Body of pancreas (tissue), 4 donors: ENCODE data around the gene KCNJ10. TPM values are rescaled to one million over a fixed set of nuclear protein-coding genes. Genes with fewer than 3 reads are reported as not detected.

Source experiments
- ATAC-seq: fragments of 150-250 bp; one replicate; pipeline ENCODE4 v1.9.1; 2016
- DNase-seq, 4 donors: peaks; one replicate each; pipeline ENCODE4 v3.0.0-alpha.2; 2019
- H3K27ac ChIP-seq, 4 donors: fragments of 200-600 bp; sonication (generic); 1 replicate in 3 of 4; 2 replicates in 1 of 4; pipeline versions ENCODE4 v1.5.1 to v1.6.1; 2016 to 2019; ENCODE audit warnings: mild to moderate bottlenecking in 1 of 4, mixed read lengths in 1 of 4, moderate library complexity in 1 of 4
- H3K27me3 ChIP-seq, 2 donors: fragments of 200-600 bp; sonication (generic); one replicate each; pipeline ENCODE4 v1.6.0; 2016; ENCODE audit warnings: mild to moderate bottlenecking in 1 of 2
- H3K36me3 ChIP-seq, 2 donors: fragments of 200-600 bp; sonication (generic); replicated peaks in 1 of 2; 2 replicates each; pipeline ENCODE4 v1.5.1; 2016; ENCODE audit warnings: low read depth in 2 of 2; ENCODE audit not compliant: insufficient read depth in 1 of 2
- H3K4me1 ChIP-seq: fragments of 200-600 bp; sonication (generic); one replicate; pipeline ENCODE4 v1.6.0; 2016
- H3K4me3 ChIP-seq, 2 donors: fragments of 200-600 bp; sonication (generic); 1 replicate in 1 of 2; 2 replicates in 1 of 2; pipeline ENCODE4 v1.5.1; 2016 to 2019
- H3K9me3 ChIP-seq, 3 donors: fragments of 200-600 bp; sonication (generic); 1 replicate in 2 of 3; 2 replicates in 1 of 3; pipeline ENCODE4 v1.5.1; 2016
- CTCF ChIP-seq, 7 experiments: fragments of 450-650 bp in 4 of 7; fragments of 200-600 bp in 3 of 7; sonication (generic) in 3 of 7; IDR thresholded peaks; one replicate each; pipeline ENCODE4 v1.5.1; 2016 to 2019; ENCODE audit warnings: antibody characterized with exemption in 7 of 7
- POLR2A ChIP-seq, 3 donors: fragments of 450-650 bp; IDR thresholded peaks; one replicate each; pipeline ENCODE4 v1.6.1; 2016; ENCODE audit warnings: antibody characterized with exemption in 3 of 3, mild to moderate bottlenecking in 2 of 3
- WGBS, 2 donors: methylation state at CpG; one replicate each; pipeline ENCODE4 v1.1.5; 2017; 5-methylcytosine and 5-hydroxymethylcytosine counted together
- intact Hi-C: fragments of 100-400 bp; cut with DNase I; formaldehyde crosslinking; loops from one replicate; pipeline ENCODE4 v1.15.1; 2023
- total RNA-seq, 2 donors: library from RNA; depleted of rRNA; stranded (reverse); fragments of >200 nt; gene quantifications; one replicate each; pipeline ENCODE4 v1.1.0, GENCODE V29; 2016

KCNJ10 gene
- total RNA-seq, 2 donors from 2014 or later = not detected

GRCh38 chr1:160101037-160101716 is 31.2 kb upstream of the KCNJ10 start:
- no peaks in the 10 kb centered on the region for H3K9me3 ChIP-seq
- ATAC-seq (peak; percentile 35), DNase-seq (peak; percentile 80 to 87 (median 86))
- peaks cover 38% of the 10 kb centered on the region for H3K4me1 ChIP-seq
- WGBS, 2 donors = 19 to 20% methylated on average over 9 to 13 of the region's 13 CpGs
- no peaks in the 10 kb centered on the region for H3K36me3 ChIP-seq
- no peaks in the 10 kb centered on the region for H3K27me3 ChIP-seq
- intact Hi-C loops = loop anchor here (5.0 to 10.0 kb wide), 2 partner anchors 191 to 274 kb away; no protein-coding TSS in a partner anchor
- peak overlapping the region in 3 of 4 donors; percentile 46 to 67 (median 55) for H3K27ac ChIP-seq
- H3K4me3 ChIP-seq = no peak overlapping the region
- TF ChIP-seq POLR2A (IDR thresholded peaks at IDR 0.05) = peak in 2 of 3 donors; percentile 17 to 22
- TF ChIP-seq CTCF (IDR thresholded peaks at IDR 0.05) = peak; percentile 86 to 99 (median 89)

GRCh38 chr1:160099716-160100375 is 29.9 kb upstream of the KCNJ10 start:
- 83 to 94% methylated on average over 2 of the region's 2 CpGs for WGBS, 2 donors
- ATAC-seq (no peak), DNase-seq (no peak)
- no peaks in the 10 kb centered on the region for H3K9me3 ChIP-seq
- no peaks in the 10 kb centered on the region for H3K36me3 ChIP-seq
- H3K27me3 ChIP-seq = no peaks in the 10 kb centered on the region
- no peak for TF ChIP-seq CTCF (IDR thresholded peaks at IDR 0.05)
- TF ChIP-seq POLR2A (IDR thresholded peaks at IDR 0.05) = no peak
- H3K4me3 ChIP-seq = no peak overlapping the region
- intact Hi-C loops = loop anchor here (5.0 to 10.0 kb wide), 2 partner anchors 192 to 275 kb away; no protein-coding TSS in a partner anchor
- H3K27ac ChIP-seq = peak overlapping the region; percentile 91 to 99 (median 96)
- peaks cover 49% of the 10 kb centered on the region for H3K4me1 ChIP-seq

- Histone ChIP-seq H3K27me3 (no peaks in the 10 kb centered on the region), H3K27ac (peak overlapping the region; percentile 91 to 99 (median 96)), H3K36me3 (no peaks in the 10 kb centered on the region), H3K9me3 (no peaks in the 10 kb centered on the region), H3K4me3 (no peak overlapping the region), H3K4me1 (peaks cover 57% of the 10 kb centered on the region)
- peak; percentile 98 to 99 (median 98) for DNase-seq
- intact Hi-C loops = no loop called here
- 3 to 4% methylated on average over 6 to 17 of the region's 40 CpGs for WGBS, 2 donors
- ATAC-seq = peak; percentile 88
- TF ChIP-seq POLR2A (IDR thresholded peaks at IDR 0.05) = peak; percentile 41 to 80 (median 70)
- TF ChIP-seq CTCF (IDR thresholded peaks at IDR 0.05) = no peak
Measured at GRCh38 chr1:160098852-160099561, 29.0 kb upstream of the KCNJ10 start.

- ATAC-seq (peak; percentile 77), DNase-seq (peak; percentile 82 to 95 (median 94))
- H3K4me1 ChIP-seq = peaks cover 63% of the 10 kb centered on the region
- 0% methylated on average over 8 to 59 of the region's 64 CpGs for WGBS, 2 donors
- H3K27me3 ChIP-seq = no peaks in the 10 kb centered on the region
- H3K9me3 ChIP-seq = no peaks in the 10 kb centered on the region
- H3K27ac ChIP-seq = peak within 1 kb of the TSS; percentile 91 to 99 (median 96)
- no peaks in the 10 kb centered on the region for H3K36me3 ChIP-seq
- intact Hi-C loops = no loop called here
- TF ChIP-seq CTCF (IDR thresholded peaks at IDR 0.05) (no peak), POLR2A (IDR thresholded peaks at IDR 0.05) (peak; percentile 34 to 64 (median 42))
- H3K4me3 ChIP-seq = peak within 1 kb of the TSS; percentile 71 to 79
Measured at GRCh38 chr1:160097911-160098851, 28.2 kb upstream of the KCNJ10 start, which contains the start of gene IGSF8. Gene IGSF8, minus strand, starts transcription at chr1:160098619. Its CDS starts 147 bp downstream, at chr1:160098472.
